H1 (cell line): ENCODE results near the gene UBE2F. TPM values are rescaled to one million over a fixed set of nuclear protein-coding genes. Genes with fewer than 3 reads are reported as not detected.

Source experiments
- CTCF ChIA-PET: fragments of 300-600 bp; sonication (Branson Sonifier 250); formaldehyde crosslinking; loops from one replicate; lab custom pipeline; 2021; ENCODE audit not compliant: partially characterized antibody; lab: Charles Lee
- POLR2A ChIA-PET: fragments of 300-600 bp; sonication (Branson Sonifier 250); formaldehyde crosslinking; loops from one replicate; lab custom pipeline; 2021; ENCODE audit warnings: inconsistent platforms; ENCODE audit not compliant: partially characterized antibody; lab: Charles Lee
- DNase-seq, 2 experiments: peaks; one replicate each; pipeline versions ENCODE4 v3.0.0 to v3.0.0-alpha.2; 2010 to 2022; ENCODE audit warnings: low spot score in 2 of 2, low read depth in 1 of 2, mixed read lengths in 1 of 2
- FAIRE-seq: peaks from 2 replicates; lab custom pipeline; 2011; peaks lifted over from hg19 to GRCh38; lab: Jason Lieb, UNC
- H2AFZ ChIP-seq: 2 replicates; pipeline ENCODE4 v1.8.1; 2012; ENCODE audit warnings: low read length, inconsistent platforms
- H2AK5ac ChIP-seq: 2 replicates; pipeline ENCODE4 v1.6.1; 2013; ENCODE audit warnings: low read depth, low read length
- H2BK120ac ChIP-seq: replicated peaks from 2 replicates; pipeline ENCODE3; 2013; ENCODE audit warnings: low read depth, low read length, inconsistent platforms
- H2BK12ac ChIP-seq: 2 replicates; pipeline ENCODE4 v1.6.1; 2013; ENCODE audit warnings: low read depth, low read length
- H2BK15ac ChIP-seq: 2 replicates; pipeline ENCODE4 v1.6.1; 2013; ENCODE audit warnings: low read length
- H2BK20ac ChIP-seq: 2 replicates; pipeline ENCODE4 v1.6.1; 2013; ENCODE audit warnings: low read length
- H2BK5ac ChIP-seq: 2 replicates; pipeline ENCODE4 v1.6.1; 2013; ENCODE audit warnings: low read depth, low read length
- H3K14ac ChIP-seq: 2 replicates; pipeline ENCODE4 v1.6.1; 2013; ENCODE audit warnings: inconsistent platforms; ENCODE audit not compliant: insufficient read length
- H3K18ac ChIP-seq: 2 replicates; pipeline ENCODE4 v1.6.1; 2013; ENCODE audit warnings: low read length; ENCODE audit errors: extremely low read depth
- H3K23ac ChIP-seq: 2 replicates; pipeline ENCODE4 v1.6.1; 2013; ENCODE audit warnings: inconsistent platforms; ENCODE audit not compliant: insufficient read length
- H3K23me2 ChIP-seq: 2 replicates; pipeline ENCODE4 v1.6.1; 2013; ENCODE audit warnings: low read depth, low read length
- H3K27ac ChIP-seq: 2 replicates; pipeline ENCODE4 v1.6.1; 2011; ENCODE audit warnings: low read depth, low read length, inconsistent platforms
- H3K27me3 ChIP-seq, 4 experiments: replicated peaks in 1 of 4; 1 replicate in 1 of 4; 2 replicates in 3 of 4; pipeline versions ENCODE4 v1.6.1 to v1.8.1; 2011 to 2013; ENCODE audit warnings: low read length in 3 of 4, mild to moderate bottlenecking in 3 of 4, inconsistent platforms in 2 of 4, mixed read lengths in 2 of 4, moderate library complexity in 1 of 4; ENCODE audit not compliant: control insufficient read depth in 3 of 4, insufficient read depth in 3 of 4; ENCODE audit errors: extremely low read depth in 1 of 4
- H3K36me3 ChIP-seq, 4 experiments: 2 replicates each; pipeline versions ENCODE4 v1.6.1 to v1.8.1; 2011 to 2013; ENCODE audit warnings: mild to moderate bottlenecking in 4 of 4, low read length in 3 of 4, moderate library complexity in 2 of 4, control low read depth in 1 of 4, inconsistent platforms in 1 of 4; ENCODE audit not compliant: insufficient read depth in 4 of 4, control insufficient read depth in 2 of 4
- H3K4ac ChIP-seq: replicated peaks from 2 replicates; pipeline ENCODE3; 2013; ENCODE audit warnings: low read length, low read depth, mixed read lengths, inconsistent platforms; ENCODE audit not compliant: insufficient read length
- H3K4me1 ChIP-seq, 4 experiments: replicated peaks in 1 of 4; 1 replicate in 1 of 4; 2 replicates in 3 of 4; pipeline versions ENCODE4 v1.6.1 to v1.8.1; 2011 to 2013; ENCODE audit warnings: low read length in 3 of 4, inconsistent platforms in 2 of 4, mixed read lengths in 1 of 4; ENCODE audit not compliant: insufficient read depth in 4 of 4, control insufficient read depth in 3 of 4
- H3K4me2 ChIP-seq, 2 experiments: 2 replicates each; pipeline versions ENCODE4 v1.6.1 to v1.8.1; 2011 to 2013; ENCODE audit warnings: low read depth in 2 of 2, low read length in 2 of 2, control low read depth in 1 of 2, inconsistent platforms in 1 of 2, mild to moderate bottlenecking in 1 of 2; ENCODE audit not compliant: insufficient read depth in 1 of 2
- H3K4me3 ChIP-seq, 4 experiments: fragments of 200-600, 300-600 bp in 1 of 4; sonication (generic), shearing (Covaris generic), sonication (Bioruptor Twin) in 1 of 4; 2 replicates each; pipeline versions ENCODE4 v1.5.1 to v1.8.1; 2011 to 2016; ENCODE audit warnings: low read length in 4 of 4, low read depth in 3 of 4, control low read depth in 2 of 4, inconsistent platforms in 2 of 4, mild to moderate bottlenecking in 2 of 4, mixed read lengths in 1 of 4, moderate library complexity in 1 of 4; ENCODE audit not compliant: insufficient read depth in 2 of 4; ENCODE audit errors: extremely low read depth in 1 of 4
- H3K56ac ChIP-seq: replicated peaks from 2 replicates; pipeline ENCODE3; 2013; ENCODE audit warnings: low read depth, mild to moderate bottlenecking, mixed read lengths, low read length, inconsistent platforms; ENCODE audit not compliant: insufficient read length
- H3K79me1 ChIP-seq: 2 replicates; pipeline ENCODE4 v1.6.1; 2013; ENCODE audit warnings: low read depth, low read length, control low read depth
- H3K79me2 ChIP-seq, 2 experiments: 2 replicates each; pipeline versions ENCODE4 v1.6.1 to v1.8.1; 2012 to 2013; ENCODE audit warnings: low read length in 2 of 2, mild to moderate bottlenecking in 2 of 2, inconsistent platforms in 1 of 2; ENCODE audit not compliant: insufficient read depth in 2 of 2, control insufficient read depth in 1 of 2
- H3K9ac ChIP-seq, 4 experiments: replicated peaks in 1 of 4; 1 replicate in 1 of 4; 2 replicates in 3 of 4; pipeline versions ENCODE4 v1.6.1 to v1.8.1; 2011 to 2013; ENCODE audit warnings: low read depth in 3 of 4, low read length in 3 of 4, control low read depth in 2 of 4, mild to moderate bottlenecking in 2 of 4, moderate library complexity in 2 of 4, inconsistent platforms in 1 of 4; ENCODE audit errors: extremely low read depth in 1 of 4
- H3K9me3 ChIP-seq, 2 experiments: 2 replicates each; pipeline versions ENCODE4 v1.6.1 to v1.8.1; 2012 to 2013; ENCODE audit warnings: mild to moderate bottlenecking in 2 of 2, moderate library complexity in 2 of 2, control low read depth in 1 of 2, inconsistent platforms in 1 of 2, low read depth in 1 of 2, low read length in 1 of 2, mixed read lengths in 1 of 2; ENCODE audit not compliant: insufficient read depth in 2 of 2
- H4K20me1 ChIP-seq, 2 experiments: replicated peaks in 1 of 2; 2 replicates each; pipeline versions ENCODE3 to v1.8.1; 2011 to 2013; ENCODE audit warnings: inconsistent platforms in 2 of 2, low read length in 2 of 2, mild to moderate bottlenecking in 1 of 2; ENCODE audit not compliant: insufficient read depth in 2 of 2, control insufficient read depth in 1 of 2
- H4K5ac ChIP-seq: 2 replicates; pipeline ENCODE4 v1.6.1; 2013; ENCODE audit warnings: low read length, low read depth, mixed read lengths, inconsistent platforms; ENCODE audit not compliant: insufficient read length
- H4K8ac ChIP-seq: 2 replicates; pipeline ENCODE4 v1.8.0; 2013; ENCODE audit warnings: mild to moderate bottlenecking, moderate library complexity, low read length, inconsistent platforms; ENCODE audit not compliant: insufficient read depth; ENCODE audit errors: extremely low read depth
- H4K91ac ChIP-seq: replicated peaks from 2 replicates; pipeline ENCODE3; 2013; ENCODE audit warnings: low read length, mixed read lengths, inconsistent platforms; ENCODE audit not compliant: insufficient read length
- ASH2L ChIP-seq: fragments of 200-600, 300-600 bp; sonication (generic); IDR thresholded peaks from one replicate; pipeline ENCODE4 v1.7.1; 2017; ENCODE audit warnings: low read length
- CBX8 ChIP-seq: fragments of 300-800, 300-1000 bp; sonication (generic); IDR thresholded peaks from 2 replicates; pipeline ENCODE4 v1.7.1; 2016; ENCODE audit warnings: low read depth, low read length, borderline replicate concordance
- CHD2 ChIP-seq: IDR thresholded peaks from 2 replicates; pipeline ENCODE4 v1.6.1; 2012; ENCODE audit warnings: low read length, improper control_type of control experiment
- CTBP2 ChIP-seq: IDR thresholded peaks from 2 replicates; pipeline ENCODE4 v1.7.0; 2011; ENCODE audit warnings: borderline replicate concordance, mild to moderate bottlenecking, moderate library complexity, mixed read lengths, low read length; ENCODE audit not compliant: insufficient read depth, insufficient read length
- MAX ChIP-seq: IDR thresholded peaks from 2 replicates; pipeline ENCODE4 v1.6.1; 2012; ENCODE audit warnings: inconsistent platforms
- RNF2 ChIP-seq: fragments of 200-900, 300-1000 bp; sonication (generic); IDR thresholded peaks from 2 replicates; pipeline ENCODE4 v1.7.1; 2016; ENCODE audit warnings: borderline replicate concordance, low read depth, mild to moderate bottlenecking, antibody characterized with exemption, low read length; ENCODE audit not compliant: poor library complexity, severe bottlenecking; ENCODE audit errors: missing control alignments
- SIRT6 ChIP-seq: IDR thresholded peaks from one replicate; pipeline ENCODE4 v1.7.1; 2012; ENCODE audit warnings: low read length, inconsistent platforms
- WGBS, 2 experiments: shearing (Covaris generic) in 1 of 2; methylation state at CpG; one replicate each; pipeline versions ENCODE4 v1.1.6 to v1.1.7; 2013 to 2015; ENCODE audit warnings: low lambda C conversion rate in 2 of 2, mixed read lengths in 2 of 2, inconsistent platforms in 1 of 2, low coverage in 1 of 2, missing lambda C conversion rate in 1 of 2; ENCODE audit not compliant: insufficient replicate concordance in 2 of 2, insufficient coverage in 1 of 2, insufficient read length in 1 of 2; ENCODE audit errors: extremely low coverage in 1 of 2, missing lambda C conversion rate in 1 of 2; 5-methylcytosine and 5-hydroxymethylcytosine counted together
- polyA plus RNA-seq, 7 experiments: library from polyadenylated mRNA; depleted of rRNA in 3 of 7; stranded (reverse) in 5 of 7; unstranded in 2 of 7; fragments of >200 nt in 5 of 7; fragments of 200-250 nt in 2 of 7; gene quantifications; 1 replicate in 5 of 7; 2 replicates in 1 of 7; 4 replicates in 1 of 7; pipeline versions ENCODE4 v1.2.1 to v1.2.3, GENCODE V29; 2011 to 2013; ENCODE audit warnings: missing spikeins in 2 of 7, mixed read lengths in 2 of 7
- total RNA-seq: library from RNA; stranded (reverse); fragmentation: NEBNext Ultra II Directional; extraction: Animal tissue kit (Norgen Biotek cat#: 25700); gene quantifications from 2 replicates; pipeline ENCODE4 v1.2.1, GENCODE V29; 2021
- TF ChIP-seq, protein P1 (sequence below), 3 experiments: IDR thresholded peaks; 1 replicate in 2 of 3; 2 replicates in 1 of 3; pipeline versions ENCODE4 v1.5.1 to v1.6.1; 2011; ENCODE audit warnings: low read length in 3 of 3, mild to moderate bottlenecking in 3 of 3, inconsistent platforms in 2 of 3, low read depth in 1 of 3, moderate library complexity in 1 of 3; ENCODE audit not compliant: insufficient read depth in 1 of 3; ENCODE audit errors: control extremely low read depth in 1 of 3
- TF ChIP-seq, protein P2 (sequence below): IDR thresholded peaks from 2 replicates; pipeline ENCODE4 v1.6.1; 2012; ENCODE audit warnings: low read length, inconsistent platforms

UBE2F gene
- total and polyA plus RNA-seq, 2 of the 8 experiments (the other 6 are each of a cell fraction or from before 2014, with no cell fraction given) = 43.3 to 59.8 TPM

- Histone ChIP-seq H3K36me3 (peaks cover 0 to 15% (median 3%) of the 10 kb centered on the region in 4 experiments; a peak in 6 of 8 replicates), H2BK20ac (no peak overlapping the region), H3K23ac (no peak overlapping the region), H3K79me1 (peaks cover 4% of the 10 kb centered on the region; the same call in 1 of the 2 replicates), H3K27me3 (no peaks in the 10 kb centered on the region), H2BK120ac (no peak overlapping the region), H3K27ac (no peak overlapping the region), H4K5ac (no peak overlapping the region), H3K23me2 (no peaks in the 10 kb centered on the region), H4K8ac (no peak overlapping the region), H3K18ac (no peak overlapping the region), H2BK15ac (no peak overlapping the region), H2AK5ac (no peak overlapping the region), H3K56ac (no peak overlapping the region), H3K4me3 (no peak overlapping the region), H3K79me2 (no peaks in the 10 kb centered on the region), H3K9ac (no peak overlapping the region), H3K4ac (no peak overlapping the region), H3K4me1 (no peaks in the 10 kb centered on the region), H4K91ac (no peak overlapping the region), H2BK5ac (no peak overlapping the region), H2AFZ (no peak overlapping the region), H3K14ac (no peak overlapping the region), H3K4me2 (no peak overlapping the region), H3K9me3 (peaks cover 0 to 3% of the 10 kb centered on the region in 2 experiments; a peak in 1 of 4 replicates), H4K20me1 (no peaks in the 10 kb centered on the region), H2BK12ac (no peak overlapping the region)
- CTCF ChIA-PET = no interaction called here
- FAIRE-seq = no peak
- DNase-seq = no peak
- POLR2A ChIA-PET = interaction anchor here (0.5 to 1.5 kb wide), 5 partner anchors 8 to 19 kb away, joined by 3 to 6 read pairs (median 4); partner anchors contain the start of gene SCLY
- 88% methylated on average over 5 of the region's 5 CpGs; no CpG with 5 or more reads in 1 of the 2 experiments for WGBS, 2 experiments
- TF ChIP-seq CTBP2 (no peak), CHD2 (no peak), CBX8 (no peak), RNF2 (no peak), SIRT6 (no peak), MAX (no peak), ASH2L (no peak)
- TF ChIP-seq, protein P1, sequence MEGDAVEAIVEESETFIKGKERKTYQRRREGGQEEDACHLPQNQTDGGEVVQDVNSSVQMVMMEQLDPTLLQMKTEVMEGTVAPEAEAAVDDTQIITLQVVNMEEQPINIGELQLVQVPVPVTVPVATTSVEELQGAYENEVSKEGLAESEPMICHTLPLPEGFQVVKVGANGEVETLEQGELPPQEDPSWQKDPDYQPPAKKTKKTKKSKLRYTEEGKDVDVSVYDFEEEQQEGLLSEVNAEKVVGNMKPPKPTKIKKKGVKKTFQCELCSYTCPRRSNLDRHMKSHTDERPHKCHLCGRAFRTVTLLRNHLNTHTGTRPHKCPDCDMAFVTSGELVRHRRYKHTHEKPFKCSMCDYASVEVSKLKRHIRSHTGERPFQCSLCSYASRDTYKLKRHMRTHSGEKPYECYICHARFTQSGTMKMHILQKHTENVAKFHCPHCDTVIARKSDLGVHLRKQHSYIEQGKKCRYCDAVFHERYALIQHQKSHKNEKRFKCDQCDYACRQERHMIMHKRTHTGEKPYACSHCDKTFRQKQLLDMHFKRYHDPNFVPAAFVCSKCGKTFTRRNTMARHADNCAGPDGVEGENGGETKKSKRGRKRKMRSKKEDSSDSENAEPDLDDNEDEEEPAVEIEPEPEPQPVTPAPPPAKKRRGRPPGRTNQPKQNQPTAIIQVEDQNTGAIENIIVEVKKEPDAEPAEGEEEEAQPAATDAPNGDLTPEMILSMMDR (IDR thresholded peaks at IDR 0.05; ENCODE audit: control extremely low read depth in 1 of 3, insufficient read depth in 1 of 3, low read depth in 1 of 3, low read length in 3 of 3) = no peak
- TF ChIP-seq, protein P2, sequence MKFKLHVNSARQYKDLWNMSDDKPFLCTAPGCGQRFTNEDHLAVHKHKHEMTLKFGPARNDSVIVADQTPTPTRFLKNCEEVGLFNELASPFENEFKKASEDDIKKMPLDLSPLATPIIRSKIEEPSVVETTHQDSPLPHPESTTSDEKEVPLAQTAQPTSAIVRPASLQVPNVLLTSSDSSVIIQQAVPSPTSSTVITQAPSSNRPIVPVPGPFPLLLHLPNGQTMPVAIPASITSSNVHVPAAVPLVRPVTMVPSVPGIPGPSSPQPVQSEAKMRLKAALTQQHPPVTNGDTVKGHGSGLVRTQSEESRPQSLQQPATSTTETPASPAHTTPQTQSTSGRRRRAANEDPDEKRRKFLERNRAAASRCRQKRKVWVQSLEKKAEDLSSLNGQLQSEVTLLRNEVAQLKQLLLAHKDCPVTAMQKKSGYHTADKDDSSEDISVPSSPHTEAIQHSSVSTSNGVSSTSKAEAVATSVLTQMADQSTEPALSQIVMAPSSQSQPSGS = no peak
Measured at GRCh38 chr2:238042090-238042489, 75.3 kb downstream of the UBE2F start.
